Right renal cortex interstitium (tissue), 3 donors: ENCODE data around the gene CDC42BPB. TPM values are rescaled to one million over a fixed set of nuclear protein-coding genes. Genes with fewer than 3 reads are reported as not detected.

Experiments
- DNase-seq, 3 donors: peaks; one replicate each; pipeline ENCODE4 v3.0.0-alpha.2; 2013; ENCODE audit warnings: low read depth in 3 of 3, low spot score in 2 of 3
- polyA plus RNA-seq, 3 donors: library from polyadenylated mRNA; unstranded; fragments of 120-200 nt; gene quantifications; one replicate each; pipeline ENCODE4 v1.2.1, GENCODE V29; 2013; ENCODE audit not compliant: insufficient read length in 3 of 3

The CDC42BPB gene
- polyA plus RNA-seq, 3 donors: 69.7 to 74.1 (median 70.4) TPM

DNA sequence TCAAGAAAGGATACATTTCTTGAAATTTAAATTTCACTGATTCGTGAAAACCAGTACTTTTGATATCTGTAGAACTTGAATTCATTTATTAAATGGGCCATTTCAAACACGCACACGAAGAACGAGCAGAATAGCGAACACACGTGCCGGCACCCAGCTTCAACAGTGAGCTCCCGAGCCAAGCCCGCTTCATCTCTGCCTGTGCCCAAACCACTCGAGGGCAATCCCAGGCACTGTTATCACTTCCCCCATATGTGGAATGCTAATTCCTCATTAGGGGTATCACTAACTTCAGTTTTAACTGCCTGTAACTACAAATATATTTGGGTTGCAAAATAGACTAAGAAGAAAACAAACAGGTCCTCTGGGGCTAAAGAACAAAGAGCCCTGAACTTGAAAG, 86.9 kb downstream of the CDC42BPB start:
- DNase-seq: no peak

DNA sequence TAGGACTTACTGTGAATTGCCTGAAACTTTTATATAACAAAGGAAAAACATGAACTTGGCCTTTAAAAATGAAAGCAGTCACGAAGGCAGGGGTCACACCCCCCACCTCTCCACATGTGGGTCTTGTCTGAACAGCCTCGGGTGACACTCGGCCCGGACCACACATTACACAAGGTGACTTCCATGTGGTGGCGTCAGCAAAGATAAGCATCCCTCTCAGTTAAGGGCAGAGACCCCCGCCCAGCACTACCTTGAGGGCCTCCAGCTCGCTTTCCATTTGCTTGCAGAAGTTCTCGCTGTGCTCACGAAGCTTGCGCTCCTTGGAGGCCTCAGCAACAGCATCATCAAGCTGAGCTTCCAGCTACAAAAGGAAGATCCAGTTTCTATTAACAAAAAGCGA, 87.4 kb downstream of the CDC42BPB start:
- no peak for DNase-seq

DNA sequence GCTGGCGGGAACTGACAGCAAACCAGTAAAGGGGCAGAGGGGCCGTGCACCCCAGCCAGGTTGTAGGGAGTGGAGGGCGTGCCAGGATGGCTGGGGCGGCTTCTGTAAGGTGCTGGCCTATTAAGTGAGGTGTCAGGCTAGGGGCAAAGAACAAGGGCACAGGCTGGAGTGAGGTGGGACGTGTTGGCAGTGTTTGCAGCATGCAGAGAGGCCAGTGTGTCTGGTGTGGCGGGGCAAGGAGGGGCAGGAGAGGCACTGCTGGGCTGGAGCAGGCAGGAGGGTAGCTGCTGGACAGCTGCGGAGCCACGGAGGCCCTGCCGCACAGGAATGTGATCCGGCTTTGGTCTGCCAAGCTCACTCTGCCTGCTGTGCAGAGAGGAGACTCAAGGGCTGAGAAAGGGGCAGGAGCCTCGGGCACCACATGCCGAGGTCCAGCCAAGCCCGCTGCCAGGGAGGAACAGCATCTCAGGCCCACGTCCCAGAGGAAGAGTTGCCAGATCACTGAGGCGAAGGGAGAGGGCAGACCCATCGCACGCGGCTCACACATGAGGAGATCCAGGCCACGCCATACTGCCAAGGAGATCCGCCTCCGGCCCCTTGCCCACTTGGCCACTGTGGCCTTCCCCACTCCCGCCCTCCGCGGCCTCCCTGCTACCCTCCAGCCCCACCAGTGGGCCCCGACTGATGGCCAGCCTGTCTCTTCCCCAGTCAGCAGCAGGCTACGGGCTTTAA, 88.1 kb downstream of the CDC42BPB start:
- DNase-seq: no peak

DNA sequence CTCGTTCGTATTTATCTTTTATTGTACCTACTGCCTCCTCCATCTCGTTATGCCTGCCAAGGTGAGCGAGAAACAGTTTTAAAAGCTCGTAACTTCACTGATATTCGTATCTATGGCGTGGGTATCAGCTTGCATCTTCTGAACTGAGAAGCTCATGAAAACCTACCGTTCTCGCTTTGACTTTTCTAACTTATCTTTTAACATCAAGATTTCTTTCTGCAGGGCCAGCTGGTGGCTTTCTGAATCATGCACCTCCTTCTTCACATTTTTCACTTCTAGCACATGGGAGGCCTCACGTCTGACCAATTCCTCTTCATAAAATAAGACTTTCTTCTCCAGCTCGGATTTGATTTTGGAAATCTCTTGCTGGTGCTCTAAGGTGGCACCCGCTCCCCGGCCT, 89.0 kb downstream of the CDC42BPB start:
- no peak for DNase-seq

DNA sequence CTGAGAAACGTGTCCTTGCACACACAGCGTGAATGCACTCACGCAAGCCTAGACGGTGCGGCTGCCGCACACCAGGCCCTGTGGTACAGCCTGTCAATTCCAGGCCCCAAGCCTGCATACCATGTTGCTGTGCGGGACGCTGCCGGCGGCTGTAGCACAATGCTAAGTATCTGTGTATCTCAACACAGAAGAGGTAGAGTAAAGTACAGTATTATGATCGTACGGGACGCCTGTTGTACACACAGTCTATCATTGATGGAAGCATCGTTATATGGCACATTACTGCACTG, 89.9 kb downstream of the CDC42BPB start:
- DNase-seq: no peak

DNA sequence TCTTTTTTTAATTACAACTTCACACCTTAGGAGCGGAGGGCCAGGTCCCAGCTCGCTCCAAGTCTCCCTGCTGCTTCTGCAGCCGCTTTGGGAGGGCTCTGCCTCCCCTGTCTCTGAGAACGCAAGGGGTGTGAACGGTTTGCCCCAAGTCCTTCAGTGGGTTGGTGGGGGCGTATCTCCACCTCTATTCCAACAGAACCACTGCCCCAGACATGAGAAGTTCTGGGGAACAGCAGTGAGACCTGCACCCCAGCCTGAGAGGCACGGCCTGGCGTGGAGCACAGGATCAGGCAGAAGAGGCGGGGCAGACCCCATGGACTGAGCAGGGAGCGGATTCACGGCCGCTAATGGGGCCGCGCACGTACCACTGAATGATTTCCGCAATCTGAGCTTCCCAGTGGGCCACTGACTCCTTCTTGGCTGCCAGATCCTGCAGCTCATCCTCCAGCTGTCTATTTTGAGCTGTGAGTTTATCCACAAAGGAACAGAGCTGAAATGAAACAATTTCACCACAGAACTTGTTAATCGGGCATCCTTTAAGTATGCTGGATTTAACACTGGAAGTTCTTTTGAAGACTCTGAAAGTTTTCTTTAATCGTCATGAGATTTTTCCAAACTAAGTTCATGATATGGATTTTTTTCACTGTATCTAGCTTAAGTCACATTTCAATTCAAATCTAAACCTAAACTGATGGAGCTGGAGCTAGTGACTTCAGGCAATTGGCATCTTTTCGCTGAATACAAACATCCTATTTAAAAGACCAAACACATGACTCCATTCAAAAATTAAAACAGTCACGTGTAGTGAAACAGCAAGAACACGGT, 90.5 kb downstream of the CDC42BPB start:
- no peak for DNase-seq

DNA sequence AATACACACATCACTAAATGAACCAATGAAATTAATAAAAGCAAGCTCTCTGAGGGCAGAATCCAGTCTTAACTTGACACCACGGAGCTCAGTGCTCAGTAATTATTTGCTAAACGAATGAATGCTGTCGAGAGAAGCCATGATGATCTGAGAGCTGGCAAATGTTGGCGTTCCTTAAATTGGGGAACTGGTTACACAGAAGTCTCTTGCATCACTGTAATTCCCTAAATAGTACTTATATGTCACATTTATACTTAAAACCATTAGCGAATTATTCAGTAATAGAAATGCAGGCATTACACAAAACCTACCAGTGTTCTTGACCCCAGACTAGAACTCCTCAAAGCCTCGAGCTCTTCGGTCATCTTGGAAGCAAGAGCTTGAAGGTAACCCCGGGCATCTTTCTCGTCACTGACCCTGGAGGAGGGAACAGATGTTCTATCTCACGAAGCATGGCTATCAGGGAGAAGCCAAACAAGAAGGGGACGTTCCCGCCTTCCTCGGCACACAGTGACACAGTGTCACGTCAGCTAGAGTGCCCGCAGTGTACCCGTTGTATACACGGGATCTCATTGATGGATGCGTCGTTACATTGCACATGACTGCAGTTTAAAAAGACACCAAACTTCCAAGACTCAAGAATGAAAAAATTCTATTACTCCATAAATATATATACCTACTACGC, 91.2 kb downstream of the CDC42BPB start:
- DNase-seq: no peak

DNA sequence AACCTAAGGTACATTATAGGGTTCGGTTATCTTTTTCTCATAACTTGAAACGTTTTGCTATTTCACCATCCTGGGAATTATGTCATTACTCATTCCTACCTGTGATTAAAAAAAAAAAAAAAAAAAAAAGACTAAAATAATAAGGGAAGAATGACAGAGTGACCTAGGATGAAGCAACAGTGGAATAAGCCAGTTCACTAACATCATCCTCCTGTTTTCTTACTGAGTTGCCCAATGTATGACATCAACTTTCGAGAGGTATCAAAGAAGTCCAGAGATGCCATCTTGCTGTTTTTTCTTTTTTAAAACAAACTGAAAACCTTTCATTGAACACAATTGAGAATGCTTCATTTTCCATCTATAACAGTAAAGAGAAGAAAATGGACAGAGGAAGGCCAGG, 92.1 kb downstream of the CDC42BPB start:
- DNase-seq: no peak

DNA sequence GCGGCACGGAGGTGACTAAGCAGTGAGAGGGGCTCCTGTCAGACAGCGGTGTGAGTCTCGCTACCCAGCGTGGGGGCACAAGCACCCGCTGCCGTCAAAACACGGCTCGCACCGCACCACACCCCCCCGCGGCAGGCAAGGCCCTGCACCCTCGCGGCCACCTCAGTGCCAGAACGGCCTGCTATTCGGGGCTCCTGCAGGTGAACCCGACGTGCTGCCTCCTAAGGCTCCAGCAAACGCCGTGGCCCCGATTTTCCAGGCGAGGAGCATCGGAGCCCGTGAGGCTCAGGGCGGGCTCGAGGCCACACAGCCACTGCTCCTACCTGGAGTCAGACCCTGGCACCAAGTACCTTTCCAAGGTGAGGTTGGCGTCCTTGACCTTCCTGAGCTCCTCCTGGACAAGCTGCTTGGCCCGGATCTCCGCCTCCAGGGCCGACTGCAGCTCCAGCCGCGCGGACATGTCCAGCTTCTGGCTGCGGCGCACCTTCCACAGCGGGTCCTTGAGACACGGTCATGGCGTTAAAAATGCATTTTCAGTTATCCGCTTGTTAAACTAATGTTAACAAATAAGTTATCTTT, 93.1 kb downstream of the CDC42BPB start:
- no peak for DNase-seq

DNA sequence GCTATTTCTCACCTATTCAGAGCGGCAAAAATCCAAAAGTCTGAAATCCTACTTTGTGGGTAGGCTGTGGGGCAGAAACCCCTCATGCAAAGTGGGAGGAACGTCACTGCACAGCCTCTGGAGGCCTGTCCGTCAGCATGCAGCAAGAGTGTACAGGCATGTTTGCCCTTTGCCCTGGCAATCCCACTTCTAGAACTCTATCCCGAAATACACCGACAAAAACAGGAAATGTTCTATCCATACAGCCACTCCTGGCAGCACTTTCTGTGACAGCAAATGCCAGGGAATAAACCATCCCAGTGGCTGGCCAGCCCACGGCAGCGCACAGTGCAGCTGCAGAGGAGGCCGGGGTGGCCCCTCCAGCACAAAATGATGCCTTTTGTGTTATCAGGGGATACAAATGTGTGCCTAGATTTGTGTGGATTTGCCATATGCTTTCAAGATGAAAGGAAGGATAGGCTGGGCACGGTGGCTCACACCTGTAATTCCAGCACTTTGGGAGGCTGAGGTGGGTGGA, 95.2 kb downstream of the CDC42BPB start:
- DNase-seq: no peak

DNA sequence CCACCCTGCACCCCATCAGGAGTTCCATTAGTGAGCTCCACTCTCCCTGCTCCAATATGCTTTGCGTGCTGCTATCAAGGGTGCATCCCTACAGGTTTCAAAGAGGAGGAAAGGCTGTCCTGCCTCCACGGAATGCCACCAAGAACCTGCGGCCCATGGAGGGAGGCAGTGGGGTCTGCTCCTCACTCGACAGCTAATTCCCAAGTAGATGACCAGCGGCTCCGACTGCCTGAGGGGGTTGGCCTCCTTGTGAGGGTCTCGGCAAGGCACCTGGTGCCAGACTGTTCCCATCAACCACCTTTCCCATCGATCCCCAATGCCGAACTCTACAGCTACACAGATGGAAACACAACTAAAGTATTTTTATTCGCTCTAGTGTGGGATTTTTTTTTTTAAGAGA, 98.9 kb downstream of the CDC42BPB start:
- no peak for DNase-seq

DNA sequence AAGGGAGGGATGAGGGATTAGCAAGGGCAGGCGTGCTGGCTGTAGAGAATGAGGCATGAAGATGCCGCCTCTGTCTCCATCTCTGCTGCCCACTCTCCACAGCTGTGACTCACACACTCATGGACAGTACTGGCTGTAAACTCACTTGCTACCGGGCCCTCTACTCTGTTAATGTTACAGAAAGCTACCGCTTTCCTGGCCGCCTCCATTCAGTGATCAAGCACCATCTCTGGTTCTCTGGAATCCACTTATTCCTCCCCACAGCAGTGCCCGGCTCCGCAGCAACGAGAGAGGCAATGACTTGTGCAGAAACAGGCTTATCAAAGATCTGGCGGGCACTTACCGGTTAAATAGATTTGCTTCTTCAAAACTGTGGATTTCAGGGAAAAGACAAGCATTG, 100.1 kb downstream of the CDC42BPB start:
- DNase-seq: no peak

DNA sequence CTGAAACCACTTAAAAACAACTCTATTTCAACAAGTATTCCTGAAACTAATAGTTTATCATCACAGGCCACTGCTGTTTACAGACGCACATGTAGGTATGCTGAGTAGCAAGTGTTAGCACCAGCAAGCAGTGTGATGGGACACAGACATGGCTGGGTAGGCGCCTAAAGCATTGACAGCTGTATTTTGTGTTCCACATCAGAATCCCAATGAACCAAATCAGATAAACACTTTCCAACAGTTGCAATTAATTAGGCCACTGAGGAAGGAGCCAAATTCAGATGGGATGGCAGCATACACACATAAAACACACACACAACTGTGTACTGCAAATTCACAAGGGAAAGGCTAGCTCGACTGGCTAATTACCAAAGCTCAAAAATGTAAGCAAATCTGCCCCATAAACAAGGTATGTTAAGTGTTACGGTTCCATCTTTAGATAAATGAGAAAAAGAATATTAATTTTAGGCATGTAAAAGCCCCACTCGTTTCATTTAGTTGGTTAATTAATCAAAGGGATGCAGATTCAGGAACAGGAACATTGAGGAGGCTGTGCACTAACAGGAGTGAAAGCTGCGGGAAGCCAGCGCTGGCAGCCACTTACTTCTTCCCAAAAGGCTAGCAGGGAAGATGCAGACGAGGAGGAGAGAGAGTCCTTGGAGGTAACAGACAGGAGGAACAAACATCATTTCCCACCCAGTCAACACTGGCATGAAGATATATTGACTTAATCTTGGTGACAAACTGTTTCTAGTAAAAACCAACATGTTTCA, 101.5 kb downstream of the CDC42BPB start:
- no peak for DNase-seq

DNA sequence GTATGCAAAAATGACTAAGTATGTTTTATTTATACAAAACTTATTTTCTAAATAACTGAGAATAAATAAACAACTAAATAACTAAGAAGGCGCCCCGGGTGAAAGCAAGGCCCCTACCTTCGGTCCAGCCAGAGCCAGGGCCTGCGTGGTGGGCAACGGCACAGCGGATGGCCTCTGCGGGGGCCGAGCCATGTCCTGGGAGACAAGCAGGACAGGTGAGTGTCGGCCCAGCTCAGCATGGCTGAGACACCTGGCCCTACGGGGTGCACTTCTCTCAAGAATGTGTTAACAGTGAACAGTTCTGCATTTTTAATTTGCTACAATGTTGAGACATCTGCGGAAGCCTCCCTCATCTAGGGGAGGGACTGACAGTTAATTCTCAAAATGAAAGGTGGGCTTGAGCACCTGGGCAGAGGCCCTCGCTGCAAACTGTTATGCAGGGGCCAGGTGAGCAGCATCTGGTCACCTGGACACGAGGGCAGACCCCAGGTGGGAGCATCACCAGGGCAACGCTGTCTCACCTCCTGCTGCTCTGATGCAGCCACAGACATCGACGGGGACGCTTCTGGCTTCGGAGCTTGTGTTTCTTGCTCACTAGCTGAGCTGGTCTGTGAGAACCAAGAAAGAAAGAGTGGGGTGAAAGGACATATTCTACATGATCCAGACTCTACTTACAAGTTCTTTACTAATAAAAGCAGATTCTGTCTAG, 103.1 kb downstream of the CDC42BPB start:
- no peak for DNase-seq

DNA sequence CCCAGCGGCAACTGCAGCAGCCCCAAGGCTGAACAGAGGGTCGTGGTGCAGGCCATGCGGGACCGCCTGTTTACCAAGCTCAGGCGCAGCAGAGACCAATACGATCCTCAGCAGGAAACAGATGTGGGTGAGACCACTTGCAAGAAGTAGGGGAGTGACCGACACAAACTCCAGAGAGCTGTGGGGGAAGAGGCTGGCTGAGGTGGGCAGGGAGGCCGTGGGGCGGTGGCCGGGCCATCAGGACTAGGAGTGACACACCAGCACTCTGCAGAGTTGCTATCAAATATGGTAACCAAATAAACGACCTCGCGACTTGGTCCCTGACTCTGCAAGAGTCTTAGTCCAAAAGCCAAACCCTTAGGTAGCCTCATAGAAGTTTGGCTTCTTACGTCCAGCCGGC, 104.2 kb downstream of the CDC42BPB start:
- DNase-seq: no peak

DNA sequence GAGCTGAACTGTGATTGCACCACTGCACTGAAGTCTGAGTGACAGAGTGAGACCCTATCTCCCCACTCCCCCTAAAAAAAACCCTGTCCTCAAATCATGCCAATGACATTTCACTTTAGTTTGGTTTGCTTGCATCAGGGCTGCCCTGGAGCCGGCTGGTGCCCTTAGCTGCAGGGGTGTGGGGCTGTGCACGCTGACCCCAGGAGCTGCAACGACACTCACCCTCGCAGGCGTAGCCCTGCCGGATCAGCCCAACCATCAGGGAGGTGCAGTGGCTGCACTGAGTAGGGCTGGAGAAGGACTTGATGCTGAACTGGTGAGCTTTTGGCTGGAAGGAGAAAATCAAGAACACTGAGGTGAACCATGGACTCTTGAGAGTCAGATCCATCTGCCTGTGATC, 105.1 kb downstream of the CDC42BPB start:
- DNase-seq: no peak

DNA sequence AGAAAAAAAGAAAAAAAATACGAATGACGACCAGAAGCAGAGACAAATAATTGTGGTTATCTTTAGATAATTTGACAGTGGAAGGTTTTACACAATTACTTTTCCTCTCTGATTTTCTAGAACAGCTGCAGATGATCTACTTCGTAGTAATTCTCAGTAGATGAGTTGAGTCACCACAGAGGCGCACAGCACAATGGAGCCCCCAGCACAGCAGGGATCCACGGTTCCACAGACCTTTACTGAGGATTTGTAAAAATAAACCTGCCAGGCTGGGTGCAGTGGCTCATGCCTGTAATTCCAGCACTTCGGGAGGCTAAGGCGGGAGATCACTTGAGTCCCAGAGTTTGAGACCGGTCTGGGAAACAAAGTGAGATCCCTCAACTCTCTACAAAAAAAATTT, 105.5 kb downstream of the CDC42BPB start:
- DNase-seq: no peak

DNA sequence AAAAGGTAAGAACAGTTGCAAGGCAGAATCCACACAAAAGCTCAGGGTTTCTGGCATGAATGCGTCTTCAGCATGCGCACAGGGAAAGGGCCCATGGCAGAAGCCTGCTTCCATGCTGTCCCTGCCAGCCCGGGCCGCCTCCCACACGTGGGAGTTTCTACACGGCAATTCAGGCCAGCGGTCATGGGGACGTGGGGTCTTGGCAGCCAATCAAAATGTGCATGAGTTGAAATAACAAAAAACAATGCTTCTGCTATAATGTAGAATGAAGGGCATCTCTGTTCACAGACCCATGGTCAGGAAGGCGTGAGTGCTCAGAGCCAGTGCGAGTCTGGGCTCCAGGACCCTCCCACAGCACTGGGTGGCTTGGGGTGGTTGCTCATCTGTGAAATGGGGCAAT, 106.3 kb downstream of the CDC42BPB start:
- no peak for DNase-seq

DNA sequence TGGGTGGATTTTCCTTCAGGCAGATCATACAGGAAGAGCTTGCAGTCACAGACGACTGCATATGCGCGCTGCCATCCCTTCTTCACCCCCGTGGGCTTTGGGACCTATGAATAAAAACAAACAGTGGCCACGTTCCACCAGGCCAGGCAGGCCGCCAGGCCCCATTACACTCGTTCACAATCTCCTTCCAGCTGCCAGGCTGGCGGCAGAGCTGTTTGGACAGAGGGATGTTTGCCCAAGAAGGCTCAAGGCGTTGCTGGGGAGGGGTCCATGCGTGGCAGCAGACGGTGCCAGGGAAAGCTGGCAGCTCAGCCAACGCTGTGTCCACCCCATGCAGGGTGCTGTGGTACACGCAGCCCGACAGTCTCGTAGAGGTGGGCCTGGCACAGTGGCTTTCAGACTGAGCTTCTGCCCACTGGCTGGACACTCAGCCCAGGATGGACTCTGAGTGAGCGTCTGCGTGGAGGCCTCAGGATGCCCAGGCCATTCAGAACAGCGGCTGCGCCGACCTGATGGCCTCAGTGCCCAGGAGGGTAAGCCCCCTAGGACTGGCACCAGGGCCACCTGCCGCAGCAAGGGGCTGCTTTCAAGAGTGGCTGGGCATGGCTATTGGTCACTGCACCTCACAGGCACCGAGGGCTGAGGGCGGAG, 107.4 kb downstream of the CDC42BPB start:
- no peak for DNase-seq
